ENCODE data around the gene POFUT2.
"Not testable (repeated sequence)": the region's sequence is repeated elsewhere in the genome, so short reads cannot be mapped to it uniquely, and the experiment has no call there.

The POFUT2 gene

GRCh38 chr21:45322231-45322959, 34.7 kb upstream of the POFUT2 start:
- Mint-ChIP-seq H3K4me3 (peak overlapping the region; percentile 18 to 55), H3K27me3 (peaks cover 21 to 60% of the 10 kb centered on the region in 2 donors), H3K9me3 (no peaks in the 10 kb centered on the region), H3K36me3 (ENCODE audit: insufficient read depth) (peaks cover 4% of the 10 kb centered on the region), H3K27ac (peak overlapping the region; percentile 11 to 65), H3K4me1 (ENCODE audit: low read depth in 2 of 2) (peaks cover 0 to 5% of the 10 kb centered on the region in 2 donors)
- no peak for DNase-seq
- ATAC-seq (replicated peaks) = peak; percentile 71

- DNase-seq (no peak), ATAC-seq (replicated peaks) (no peak)
- Mint-ChIP-seq H3K9me3 (no peaks in the 10 kb centered on the region), H3K27me3 (peaks cover 12 to 41% of the 10 kb centered on the region in 2 donors), H3K4me3 (no peak overlapping the region), H3K27ac (no peak overlapping the region), H3K36me3 (ENCODE audit: insufficient read depth) (no peaks in the 10 kb centered on the region), H3K4me1 (ENCODE audit: low read depth in 2 of 2) (peaks cover 0 to 5% of the 10 kb centered on the region in 2 donors)
Observed at GRCh38 chr21:45320261-45321025, 32.7 kb upstream of the POFUT2 start.

GRCh38 chr21:45319461-45320211, 31.9 kb upstream of the POFUT2 start:
- H3K4me3 Mint-ChIP-seq = no peak overlapping the region
- H3K27ac Mint-ChIP-seq = no peak overlapping the region

GRCh38 chr21:45318556-45319404, 31.1 kb upstream of the POFUT2 start:
- Mint-ChIP-seq H3K9me3 (no peaks in the 10 kb centered on the region), H3K36me3 (ENCODE audit: insufficient read depth) (no peaks in the 10 kb centered on the region), H3K4me1 (ENCODE audit: low read depth in 2 of 2) (peaks cover 0 to 5% of the 10 kb centered on the region in 2 donors), H3K4me3 (no peak overlapping the region), H3K27ac (no peak overlapping the region), H3K27me3 (peaks cover 19 to 51% of the 10 kb centered on the region in 2 donors)
- DNase-seq (no peak), ATAC-seq (replicated peaks) (no peak)

More at GRCh38 chr21:45319461-45320211, 31.9 kb upstream of the POFUT2 start:
- Mint-ChIP-seq H3K27me3 (peaks cover 12 to 42% of the 10 kb centered on the region in 2 donors), H3K9me3 (no peaks in the 10 kb centered on the region), H3K4me1 (ENCODE audit: low read depth in 2 of 2) (peaks cover 0 to 5% of the 10 kb centered on the region in 2 donors), H3K36me3 (ENCODE audit: insufficient read depth) (no peaks in the 10 kb centered on the region)
- no peak for DNase-seq
- no peak for ATAC-seq (replicated peaks)

- ATAC-seq (replicated peaks) (no peak), DNase-seq (no peak)
- H3K4me1 Mint-ChIP-seq (ENCODE audit: low read depth in 2 of 2) = peaks cover 0 to 5% of the 10 kb centered on the region in 2 donors
- no peaks in the 10 kb centered on the region for H3K9me3 Mint-ChIP-seq
- no peak overlapping the region for H3K4me3 Mint-ChIP-seq
- no peak overlapping the region for H3K27ac Mint-ChIP-seq
- no peaks in the 10 kb centered on the region for H3K36me3 Mint-ChIP-seq (ENCODE audit: insufficient read depth)
- peaks cover 19 to 52% of the 10 kb centered on the region in 2 donors for H3K27me3 Mint-ChIP-seq
Observed at GRCh38 chr21:45318146-45318555, 30.5 kb upstream of the POFUT2 start.

GRCh38 chr21:45317398-45318145, 29.9 kb upstream of the POFUT2 start:
- H3K4me3 Mint-ChIP-seq = no peak overlapping the region
- no peak for DNase-seq
- H3K36me3 Mint-ChIP-seq (ENCODE audit: insufficient read depth) = no peaks in the 10 kb centered on the region
- peaks cover 19 to 52% of the 10 kb centered on the region in 2 donors for H3K27me3 Mint-ChIP-seq
- peaks cover 0 to 5% of the 10 kb centered on the region in 2 donors for H3K4me1 Mint-ChIP-seq (ENCODE audit: low read depth in 2 of 2)
- ATAC-seq (replicated peaks) = no peak
- H3K27ac Mint-ChIP-seq = no peak overlapping the region
- no peaks in the 10 kb centered on the region for H3K9me3 Mint-ChIP-seq

- Mint-ChIP-seq H3K36me3 (ENCODE audit: insufficient read depth) (no peaks in the 10 kb centered on the region), H3K27me3 (peaks cover 18 to 52% of the 10 kb centered on the region in 2 donors), H3K4me1 (ENCODE audit: low read depth in 2 of 2) (no peaks in the 10 kb centered on the region), H3K9me3 (no peaks in the 10 kb centered on the region), H3K4me3 (no peak overlapping the region), H3K27ac (no peak overlapping the region)
- ATAC-seq (replicated peaks) (no peak), DNase-seq (no peak)
Observed at GRCh38 chr21:45316871-45317397, 29.2 kb upstream of the POFUT2 start.

GRCh38 chr21:45315676-45316470, 28.2 kb upstream of the POFUT2 start:
- H3K9me3 Mint-ChIP-seq; ATAC-seq (replicated peaks); DNase-seq; H3K4me3 Mint-ChIP-seq; H3K27ac Mint-ChIP-seq; H3K4me1 Mint-ChIP-seq (ENCODE audit: low read depth in 2 of 2); H3K36me3 Mint-ChIP-seq (ENCODE audit: insufficient read depth): not testable (repeated sequence)
- peaks cover 27 to 51% of the 10 kb centered on the region in 2 donors for H3K27me3 Mint-ChIP-seq

- Mint-ChIP-seq H3K4me1 (ENCODE audit: low read depth in 2 of 2) (peaks cover 3 to 8% of the 10 kb centered on the region in 2 donors), H3K27ac (no peak overlapping the region), H3K9me3 (no peaks in the 10 kb centered on the region), H3K36me3 (ENCODE audit: insufficient read depth) (no peaks in the 10 kb centered on the region), H3K4me3 (no peak overlapping the region), H3K27me3 (peaks cover 32 to 58% of the 10 kb centered on the region in 2 donors)
- no peak for ATAC-seq (replicated peaks)
- no peak for DNase-seq
Observed at GRCh38 chr21:45313682-45314081, 26.0 kb upstream of the POFUT2 start.

GRCh38 chr21:45313015-45313414, 25.3 kb upstream of the POFUT2 start:
- no peak overlapping the region for H3K27ac Mint-ChIP-seq
- peaks cover 7 to 8% of the 10 kb centered on the region in 2 donors for H3K4me1 Mint-ChIP-seq (ENCODE audit: low read depth in 2 of 2)
- no peaks in the 10 kb centered on the region for H3K9me3 Mint-ChIP-seq
- ATAC-seq (replicated peaks) (no peak), DNase-seq (no peak)
- H3K36me3 Mint-ChIP-seq (ENCODE audit: insufficient read depth) = no peaks in the 10 kb centered on the region
- no peak overlapping the region for H3K4me3 Mint-ChIP-seq
- H3K27me3 Mint-ChIP-seq = peaks cover 37 to 58% of the 10 kb centered on the region in 2 donors

GRCh38 chr21:45312296-45312695, 24.6 kb upstream of the POFUT2 start:
- DNase-seq (no peak), ATAC-seq (replicated peaks) (no peak)
- H3K9me3 Mint-ChIP-seq = no peaks in the 10 kb centered on the region
- no peaks in the 10 kb centered on the region for H3K36me3 Mint-ChIP-seq (ENCODE audit: insufficient read depth)
- H3K27me3 Mint-ChIP-seq = peaks cover 37 to 63% of the 10 kb centered on the region in 2 donors
- H3K4me1 Mint-ChIP-seq (ENCODE audit: low read depth in 2 of 2) = peaks cover 7 to 8% of the 10 kb centered on the region in 2 donors
- H3K27ac Mint-ChIP-seq = no peak overlapping the region
- no peak overlapping the region for H3K4me3 Mint-ChIP-seq

All from effector memory CD8-positive, alpha-beta T cell (primary cell).